Calu3 (cell line): Measurements from ENCODE around the gene ADGRG4. TPM values are rescaled to one million over a fixed set of nuclear protein-coding genes. Genes with fewer than 3 reads are reported as not detected.

Experiments used
- BruUV-seq: library from RNA; stranded (reverse); fragments of 400-500 nt; replicated peaks from 2 replicates; lab custom pipeline; 2021; lab: Mats Ljungman, UMichigan
- CTCF ChIA-PET: fragments of 300-600 bp; sonication (Branson Sonifier 250); formaldehyde crosslinking; loops from one replicate; lab custom pipeline; 2022; ENCODE audit warnings: antibody characterized with exemption; lab: Charles Lee
- DNase-seq: peaks from one replicate; pipeline ENCODE4 v3.0.0; 2022
- H3K27ac Mint-ChIP-seq: one replicate; pipeline ENCODE4 v1.8.0; 2022; ENCODE audit warnings: mixed read lengths; ENCODE audit not compliant: unreplicated experiment
- H3K27me3 Mint-ChIP-seq: one replicate; pipeline ENCODE4 v1.8.0; 2022; ENCODE audit warnings: mixed read lengths; ENCODE audit not compliant: unreplicated experiment
- H3K36me3 Mint-ChIP-seq: one replicate; pipeline ENCODE4 v1.8.0; 2022; ENCODE audit warnings: mild to moderate bottlenecking, moderate library complexity, mixed read lengths; ENCODE audit not compliant: insufficient read depth, unreplicated experiment
- H3K4me1 Mint-ChIP-seq: one replicate; pipeline ENCODE4 v1.8.0; 2022; ENCODE audit warnings: mild to moderate bottlenecking, low read depth, mixed read lengths; ENCODE audit not compliant: unreplicated experiment
- H3K4me3 Mint-ChIP-seq: one replicate; pipeline ENCODE4 v1.8.0; 2022; ENCODE audit warnings: mild to moderate bottlenecking, low read depth, moderate library complexity, mixed read lengths; ENCODE audit not compliant: unreplicated experiment
- H3K9me3 Mint-ChIP-seq: one replicate; pipeline ENCODE4 v1.8.0; 2022; ENCODE audit warnings: low read depth, mixed read lengths; ENCODE audit not compliant: unreplicated experiment
- intact Hi-C: fragments of 100-400 bp; cut with micrococcal nuclease; formaldehyde crosslinking; loops from one replicate; pipeline ENCODE4 v1.10.0; 2022; ENCODE audit not compliant: unreplicated experiment
- total RNA-seq: library from RNA; stranded (reverse); gene quantifications from 2 replicates; pipeline ENCODE4 v1.2.3, GENCODE V29; 2022
- TF ChIP-seq, protein P1 (sequence below): fragments of 200-600 bp; IDR thresholded peaks from one replicate; pipeline ENCODE4 v1.8.0; 2022; ENCODE audit warnings: antibody characterized with exemption; ENCODE audit not compliant: unreplicated experiment

The ADGRG4 gene
- total RNA-seq, 1 experiment from 2014 or later: not detected

DNA sequence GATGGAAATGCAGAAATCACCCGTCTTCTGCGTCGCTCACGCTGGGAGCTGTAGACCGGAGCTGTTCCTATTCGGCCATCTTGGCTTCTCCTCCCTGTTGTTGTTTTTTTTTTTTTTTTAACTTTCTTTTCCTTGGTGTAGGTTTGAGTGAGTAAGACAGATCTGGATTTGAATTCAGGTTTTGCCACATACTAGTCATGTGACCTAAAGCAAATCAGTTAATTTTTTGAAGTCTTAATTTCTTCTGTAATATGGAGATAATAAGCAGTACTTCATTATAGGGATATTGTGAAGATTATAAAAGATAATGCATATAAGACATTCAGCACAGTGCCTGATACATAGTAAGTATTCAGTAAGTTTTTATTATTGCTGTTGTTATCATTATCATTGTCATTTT is 145.4 kb downstream of the ADGRG4 start:
- CTCF ChIA-PET: no interaction called here
- no peaks in the 10 kb centered on the region for H3K9me3 Mint-ChIP-seq
- H3K27ac Mint-ChIP-seq: no peak overlapping the region
- H3K27me3 Mint-ChIP-seq: no peaks in the 10 kb centered on the region
- intact Hi-C loops: no loop called here
- H3K36me3 Mint-ChIP-seq: no peaks in the 10 kb centered on the region
- no peak for DNase-seq
- no peaks in the 10 kb centered on the region for H3K4me1 Mint-ChIP-seq
- no TSS peak for BruUV-seq
- no peak overlapping the region for H3K4me3 Mint-ChIP-seq
- TF ChIP-seq, protein P1, sequence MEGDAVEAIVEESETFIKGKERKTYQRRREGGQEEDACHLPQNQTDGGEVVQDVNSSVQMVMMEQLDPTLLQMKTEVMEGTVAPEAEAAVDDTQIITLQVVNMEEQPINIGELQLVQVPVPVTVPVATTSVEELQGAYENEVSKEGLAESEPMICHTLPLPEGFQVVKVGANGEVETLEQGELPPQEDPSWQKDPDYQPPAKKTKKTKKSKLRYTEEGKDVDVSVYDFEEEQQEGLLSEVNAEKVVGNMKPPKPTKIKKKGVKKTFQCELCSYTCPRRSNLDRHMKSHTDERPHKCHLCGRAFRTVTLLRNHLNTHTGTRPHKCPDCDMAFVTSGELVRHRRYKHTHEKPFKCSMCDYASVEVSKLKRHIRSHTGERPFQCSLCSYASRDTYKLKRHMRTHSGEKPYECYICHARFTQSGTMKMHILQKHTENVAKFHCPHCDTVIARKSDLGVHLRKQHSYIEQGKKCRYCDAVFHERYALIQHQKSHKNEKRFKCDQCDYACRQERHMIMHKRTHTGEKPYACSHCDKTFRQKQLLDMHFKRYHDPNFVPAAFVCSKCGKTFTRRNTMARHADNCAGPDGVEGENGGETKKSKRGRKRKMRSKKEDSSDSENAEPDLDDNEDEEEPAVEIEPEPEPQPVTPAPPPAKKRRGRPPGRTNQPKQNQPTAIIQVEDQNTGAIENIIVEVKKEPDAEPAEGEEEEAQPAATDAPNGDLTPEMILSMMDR: no peak

DNA sequence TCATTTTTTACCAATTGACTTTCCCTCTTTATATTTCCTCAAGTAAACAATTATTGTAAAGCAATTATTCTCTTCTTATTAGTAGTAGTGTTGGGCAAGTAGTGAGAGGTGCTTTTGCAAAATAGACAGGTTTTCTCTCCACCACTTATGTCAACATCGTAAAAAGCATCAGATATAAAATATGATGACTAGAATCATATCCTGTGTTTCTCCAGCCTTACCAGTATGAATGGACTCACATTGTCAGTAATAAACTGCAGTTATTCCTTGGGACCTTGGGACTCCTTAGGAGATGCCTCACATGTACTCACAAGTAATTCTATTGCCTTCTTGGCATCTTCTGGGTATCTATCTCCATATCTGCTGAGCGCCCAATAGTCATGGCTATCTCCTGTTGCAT is 146.5 kb downstream of the ADGRG4 start:
- DNase-seq: no peak
- H3K36me3 Mint-ChIP-seq: no peaks in the 10 kb centered on the region
- intact Hi-C loops: no loop called here
- no peak overlapping the region for H3K4me3 Mint-ChIP-seq
- CTCF ChIA-PET: no interaction called here
- H3K9me3 Mint-ChIP-seq: no peaks in the 10 kb centered on the region
- TF ChIP-seq, protein P1: no peak
- BruUV-seq: no TSS peak
- H3K27me3 Mint-ChIP-seq: no peaks in the 10 kb centered on the region
- H3K27ac Mint-ChIP-seq: no peak overlapping the region
- no peaks in the 10 kb centered on the region for H3K4me1 Mint-ChIP-seq

DNA sequence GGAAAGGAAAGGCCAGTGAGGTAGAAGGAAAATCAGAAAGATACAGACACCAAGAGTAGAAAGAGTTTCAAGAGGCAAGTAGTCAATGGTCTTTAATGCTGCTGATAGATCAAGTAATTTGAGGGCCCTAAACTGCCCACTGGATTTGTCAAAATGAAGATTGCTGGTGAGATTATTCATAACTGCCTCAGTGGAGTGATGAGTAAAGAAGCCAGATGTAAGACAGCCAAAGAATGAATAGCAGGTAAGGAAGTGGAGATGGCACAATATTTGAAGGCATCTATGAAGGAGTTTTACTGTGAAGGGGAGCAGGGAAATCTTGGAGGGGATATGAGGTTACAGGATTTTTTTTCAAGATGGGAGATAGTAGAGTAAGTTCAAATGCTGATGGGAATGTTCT is 147.2 kb downstream of the ADGRG4 start:
- no peaks in the 10 kb centered on the region for H3K9me3 Mint-ChIP-seq
- no peak overlapping the region for H3K27ac Mint-ChIP-seq
- no peaks in the 10 kb centered on the region for H3K4me1 Mint-ChIP-seq
- DNase-seq: no peak
- BruUV-seq: no TSS peak
- intact Hi-C loops: no loop called here
- H3K36me3 Mint-ChIP-seq: no peaks in the 10 kb centered on the region
- CTCF ChIA-PET: no interaction called here
- H3K4me3 Mint-ChIP-seq: no peak overlapping the region
- H3K27me3 Mint-ChIP-seq: no peaks in the 10 kb centered on the region
- TF ChIP-seq, protein P1: no peak

DNA sequence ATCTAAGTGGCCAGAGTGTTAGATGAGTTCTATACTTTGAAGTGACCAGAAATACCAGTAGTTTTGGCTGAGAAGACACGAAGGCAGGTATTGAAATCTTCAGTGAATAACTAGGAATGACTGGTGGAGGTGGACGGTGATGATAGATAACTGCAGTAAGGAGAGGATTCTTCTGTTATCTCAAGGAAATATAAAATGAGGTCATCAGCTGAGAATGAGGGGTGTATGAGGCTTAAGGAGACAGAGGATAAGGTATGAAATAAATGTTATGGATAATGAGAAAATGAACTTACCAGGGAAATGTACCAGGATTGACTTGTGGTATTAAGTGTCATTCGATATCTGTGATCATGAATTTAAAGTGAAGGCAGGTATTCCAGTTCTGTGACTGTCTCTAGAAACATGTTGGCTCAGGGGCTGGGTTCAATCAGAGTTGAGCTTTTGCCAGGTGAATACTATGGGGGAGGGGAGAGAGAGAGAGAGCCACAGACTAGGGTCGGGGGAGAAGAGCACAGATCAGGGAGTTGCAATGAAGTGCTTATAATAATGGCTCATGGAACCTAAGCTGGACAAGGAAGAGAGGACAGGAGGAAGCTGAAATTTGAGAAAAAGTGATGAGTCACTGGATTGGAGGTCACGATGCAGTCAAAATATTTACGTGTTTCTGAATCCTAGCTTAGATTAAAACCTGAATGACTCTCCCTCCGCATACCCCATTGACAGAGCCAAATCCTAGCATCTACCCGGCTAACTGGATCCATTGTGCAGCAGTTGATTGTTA is 149.5 kb downstream of the ADGRG4 start:
- CTCF ChIA-PET: no interaction called here
- H3K4me3 Mint-ChIP-seq: no peak overlapping the region
- no peaks in the 10 kb centered on the region for H3K27me3 Mint-ChIP-seq
- no peaks in the 10 kb centered on the region for H3K9me3 Mint-ChIP-seq
- DNase-seq: no peak
- TF ChIP-seq, protein P1: no peak
- no peak overlapping the region for H3K27ac Mint-ChIP-seq
- no TSS peak for BruUV-seq
- H3K4me1 Mint-ChIP-seq: no peaks in the 10 kb centered on the region
- intact Hi-C loops: no loop called here
- H3K36me3 Mint-ChIP-seq: no peaks in the 10 kb centered on the region
